Uterus (tissue), 4 donors: ENCODE data around the gene DACT3. TPM values are rescaled to one million over a fixed set of nuclear protein-coding genes. Genes with fewer than 3 reads are reported as not detected.
"Not testable (repeated sequence)": the region's sequence is repeated elsewhere in the genome, so short reads cannot be mapped to it uniquely, and the experiment has no call there.

ENCODE experiments used
- DNase-seq, 2 donors: peaks; one replicate each; pipeline ENCODE4 v3.0.0-alpha.2; 2019 to 2020
- H3K27ac ChIP-seq, 2 donors: fragments of 200-600 bp; sonication (generic); 1 replicate in 1 of 2; 2 replicates in 1 of 2; pipeline ENCODE4 v1.5.1; 2016 to 2018
- H3K27me3 ChIP-seq, 2 donors: fragments of 200-600 bp; sonication (generic); one replicate each; pipeline ENCODE4 v1.5.1; 2018 to 2019; ENCODE audit warnings: control low read depth in 1 of 2
- H3K36me3 ChIP-seq, 2 donors: fragments of 200-600 bp; sonication (generic); one replicate each; pipeline ENCODE4 v1.5.1; 2019; ENCODE audit warnings: control low read depth in 1 of 2
- H3K4me1 ChIP-seq, 2 donors: fragments of 200-600 bp; sonication (generic); one replicate each; pipeline ENCODE4 v1.5.1; 2018 to 2019; ENCODE audit warnings: control low read depth in 1 of 2
- H3K4me3 ChIP-seq, 2 donors: fragments of 200-600 bp; sonication (generic); 1 replicate in 1 of 2; 2 replicates in 1 of 2; pipeline ENCODE4 v1.5.1; 2018 to 2019; ENCODE audit warnings: mild to moderate bottlenecking in 1 of 2
- H3K9me3 ChIP-seq, 2 donors: fragments of 200-600 bp; sonication (generic); one replicate each; pipeline ENCODE4 v1.5.1; 2019; ENCODE audit warnings: control low read depth in 1 of 2
- CTCF ChIP-seq, 4 experiments: fragments of 200-600 bp in 2 of 4; fragments of 450-650 bp in 2 of 4; sonication (generic) in 2 of 4; IDR thresholded peaks; one replicate each; pipeline ENCODE4 v1.5.1; 2016 to 2019; ENCODE audit warnings: antibody characterized with exemption in 4 of 4, mild to moderate bottlenecking in 2 of 4, moderate library complexity in 1 of 4
- POLR2A ChIP-seq, 2 donors: fragments of 450-650 bp; IDR thresholded peaks; one replicate each; pipeline ENCODE4 v1.6.1; 2016; ENCODE audit warnings: antibody characterized with exemption in 2 of 2, mild to moderate bottlenecking in 1 of 2, moderate library complexity in 1 of 2
- intact Hi-C: fragments of 100-400 bp; cut with DNase I; formaldehyde crosslinking; loops from one replicate; pipeline ENCODE4 v1.15.1; 2023; ENCODE audit warnings: low total_unique reads
- total RNA-seq, 4 donors: library from RNA; depleted of rRNA in 3 of 4; stranded (reverse); fragments of >200 nt in 3 of 4; gene quantifications; one replicate each; pipeline versions ENCODE4 v1.1.0 to v1.2.4, GENCODE V29; 2014 to 2023
- donor health status: DM: yes; HTN: yes; CAD: no.

DACT3 gene
- total RNA-seq, 4 donors from 2014 or later, result 0.29 to 90.1 (median 30.3) TPM

GRCh38 chr19:46634045-46634655 lies 26.8 kb downstream of the DACT3 start:
- no peak for TF ChIP-seq CTCF (IDR thresholded peaks at IDR 0.05)
- TF ChIP-seq POLR2A (IDR thresholded peaks at IDR 0.05), result peak in 1 of 2 donors; percentile 45
- H3K4me3 ChIP-seq, result peak overlapping the region; percentile 20 to 36
- no peaks in the 10 kb centered on the region for H3K4me1 ChIP-seq
- H3K27me3 ChIP-seq, result no peaks in the 10 kb centered on the region
- intact Hi-C loops, result no loop called here
- no peaks in the 10 kb centered on the region for H3K36me3 ChIP-seq
- DNase-seq, result peak; percentile 87 to 94
- H3K9me3 ChIP-seq, result no peaks in the 10 kb centered on the region
- H3K27ac ChIP-seq, result peak overlapping the region in 1 of 2 donors; percentile 60

DNA sequence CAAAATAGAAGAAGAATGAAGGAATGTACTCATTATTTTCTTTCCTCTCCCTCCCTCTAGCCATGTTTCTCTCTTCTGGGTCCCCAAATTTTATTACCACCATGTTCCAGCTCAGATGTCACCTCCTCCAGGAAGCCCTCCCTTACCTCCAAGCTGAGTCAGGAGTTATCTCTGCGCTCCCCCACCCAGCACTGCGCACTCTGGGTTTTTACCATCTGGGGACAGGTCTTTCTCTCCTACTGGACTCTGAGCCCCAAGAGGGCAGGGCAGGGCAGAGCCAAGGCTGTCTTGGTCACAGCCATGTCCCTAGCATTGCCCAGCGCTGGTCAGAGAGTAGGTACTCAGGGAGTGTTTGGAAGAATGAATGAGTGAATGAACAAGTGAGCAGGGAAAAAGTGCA lies 27.9 kb downstream of the DACT3 start:
- Histone ChIP-seq H3K36me3 (no peaks in the 10 kb centered on the region), H3K9me3 (no peaks in the 10 kb centered on the region), H3K4me1 (no peaks in the 10 kb centered on the region), H3K4me3 (no peak overlapping the region), H3K27me3 (no peaks in the 10 kb centered on the region), H3K27ac (peak overlapping the region in 1 of 2 donors; percentile 60)
- no peak for TF ChIP-seq POLR2A (IDR thresholded peaks at IDR 0.05)
- no peak for TF ChIP-seq CTCF (IDR thresholded peaks at IDR 0.05)
- no peak for DNase-seq
- intact Hi-C loops, result no loop called here

- intact Hi-C loops, result no loop called here
- H3K27me3 ChIP-seq, result no peaks in the 10 kb centered on the region
- H3K27ac ChIP-seq, result peak overlapping the region; percentile 8 to 50
- H3K9me3 ChIP-seq, result no peaks in the 10 kb centered on the region
- no peak for TF ChIP-seq CTCF (IDR thresholded peaks at IDR 0.05)
- TF ChIP-seq POLR2A (IDR thresholded peaks at IDR 0.05), result no peak
- no peaks in the 10 kb centered on the region for H3K4me1 ChIP-seq
- no peaks in the 10 kb centered on the region for H3K36me3 ChIP-seq
- H3K4me3 ChIP-seq, result no peak overlapping the region
- peak; percentile 84 to 86 for DNase-seq
Measured at GRCh38 chr19:46631481-46631880, 29.5 kb downstream of the DACT3 start.

GRCh38 chr19:46630586-46631205 lies 30.3 kb downstream of the DACT3 start:
- Histone ChIP-seq H3K4me1 (no peaks in the 10 kb centered on the region), H3K27ac (peak overlapping the region; percentile 8 to 50), H3K36me3 (no peaks in the 10 kb centered on the region), H3K27me3 (no peaks in the 10 kb centered on the region), H3K9me3 (no peaks in the 10 kb centered on the region), H3K4me3 (no peak overlapping the region)
- no peak for DNase-seq
- intact Hi-C loops, result no loop called here
- TF ChIP-seq POLR2A (IDR thresholded peaks at IDR 0.05), result no peak
- TF ChIP-seq CTCF (IDR thresholded peaks at IDR 0.05), result no peak

DNA sequence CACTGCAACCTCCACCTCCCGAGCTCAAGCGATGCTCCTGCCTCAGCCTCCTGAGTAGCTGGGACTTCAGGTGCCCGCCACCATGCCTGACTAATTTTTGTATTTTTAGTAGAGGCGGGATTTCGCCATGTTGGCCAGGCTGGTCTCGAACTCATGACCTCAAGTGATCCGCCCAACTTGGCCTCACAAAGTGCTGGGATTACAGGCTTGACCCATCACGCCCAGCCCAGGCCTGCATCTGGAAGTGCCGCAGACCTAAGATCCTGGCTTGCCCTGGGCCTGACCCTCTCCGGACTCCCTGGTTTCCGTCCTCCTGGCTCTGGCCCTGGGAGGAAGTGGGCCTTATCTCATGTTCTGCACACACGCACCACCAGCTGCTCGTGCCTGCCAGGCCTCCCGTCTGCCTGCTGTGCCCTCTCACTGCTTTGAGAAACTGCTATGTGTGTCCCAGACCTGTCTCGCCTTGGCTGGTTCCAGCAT lies 31.4 kb downstream of the DACT3 start:
- Histone ChIP-seq H3K4me1 (peaks cover 0 to 7% of the 10 kb centered on the region in 2 donors), H3K4me3 (no peak overlapping the region), H3K27ac (no peak overlapping the region), H3K27me3 (no peaks in the 10 kb centered on the region), H3K9me3 (no peaks in the 10 kb centered on the region), H3K36me3 (no peaks in the 10 kb centered on the region)
- DNase-seq, result no peak
- intact Hi-C loops, result no loop called here
- no peak for TF ChIP-seq CTCF (IDR thresholded peaks at IDR 0.05)

- DNase-seq, H3K27me3 ChIP-seq, H3K4me3 ChIP-seq, H3K36me3 ChIP-seq, intact Hi-C loops, H3K9me3 ChIP-seq, H3K27ac ChIP-seq, H3K4me1 ChIP-seq: not testable (repeated sequence)
Measured at GRCh38 chr19:46628970-46629369, 32.0 kb downstream of the DACT3 start.
